ENCODE data around the gene NELL1.

Gene NELL1

GRCh38 chr11:21554284-21554683 lies 884.9 kb downstream of the NELL1 start:
- in situ Hi-C loops (cut with HindIII; ENCODE audit: low sequenced_read_pairs): no loop called here
- no peak overlapping the region for H3K4me3 ChIP-seq (ENCODE audit: low read depth, low read length)
- DNase-seq (ENCODE audit: low read depth): no peak
- no peak for TF ChIP-seq CTCF (IDR thresholded peaks at IDR 0.05; ENCODE audit: low read depth, low read length, missing control alignments)

- DNase-seq (ENCODE audit: low read depth): no peak
- TF ChIP-seq CTCF (IDR thresholded peaks at IDR 0.05; ENCODE audit: low read depth, low read length, missing control alignments): no peak
- H3K4me3 ChIP-seq (ENCODE audit: low read depth, low read length): no peak overlapping the region
- in situ Hi-C loops (cut with HindIII; ENCODE audit: low sequenced_read_pairs): no loop called here
Measured at GRCh38 chr11:21556926-21557325, 887.5 kb downstream of the NELL1 start.

DNA sequence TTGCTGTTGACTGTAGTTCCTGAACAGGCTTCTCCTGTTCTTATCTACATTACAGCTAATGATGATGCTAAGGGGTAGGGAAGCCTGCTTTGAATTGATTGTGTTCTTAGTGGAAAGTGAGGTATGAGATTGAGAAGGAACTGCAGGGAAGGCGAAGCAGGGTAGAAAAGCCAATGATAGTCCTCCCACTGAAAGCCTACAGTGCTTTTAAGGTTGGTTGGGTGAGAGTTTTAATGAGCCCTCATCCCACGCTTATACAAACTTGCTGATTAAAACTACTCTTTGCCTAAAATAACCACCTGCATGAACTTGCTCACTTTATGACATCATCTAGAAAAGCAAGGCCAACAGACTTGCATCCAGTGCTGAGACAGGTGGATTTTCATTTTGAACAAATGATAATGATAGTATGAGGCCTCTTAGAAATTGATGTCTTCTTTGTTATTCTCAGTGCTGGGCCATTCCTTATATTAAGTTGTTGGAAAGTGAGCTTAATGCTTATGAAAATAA lies 891.1 kb downstream of the NELL1 start:
- DNase-seq (ENCODE audit: low read depth): no peak
- TF ChIP-seq CTCF (IDR thresholded peaks at IDR 0.05; ENCODE audit: low read depth, low read length, missing control alignments): no peak
- in situ Hi-C loops (cut with HindIII; ENCODE audit: low sequenced_read_pairs): no loop called here
- no peak overlapping the region for H3K4me3 ChIP-seq (ENCODE audit: low read depth, low read length)

GRCh38 chr11:21561581-21561980 lies 892.2 kb downstream of the NELL1 start:
- TF ChIP-seq CTCF (IDR thresholded peaks at IDR 0.05; ENCODE audit: low read depth, low read length, missing control alignments): no peak
- in situ Hi-C loops (cut with HindIII; ENCODE audit: low sequenced_read_pairs): no loop called here
- DNase-seq (ENCODE audit: low read depth): no peak
- H3K4me3 ChIP-seq (ENCODE audit: low read depth, low read length): no peak overlapping the region

DNA sequence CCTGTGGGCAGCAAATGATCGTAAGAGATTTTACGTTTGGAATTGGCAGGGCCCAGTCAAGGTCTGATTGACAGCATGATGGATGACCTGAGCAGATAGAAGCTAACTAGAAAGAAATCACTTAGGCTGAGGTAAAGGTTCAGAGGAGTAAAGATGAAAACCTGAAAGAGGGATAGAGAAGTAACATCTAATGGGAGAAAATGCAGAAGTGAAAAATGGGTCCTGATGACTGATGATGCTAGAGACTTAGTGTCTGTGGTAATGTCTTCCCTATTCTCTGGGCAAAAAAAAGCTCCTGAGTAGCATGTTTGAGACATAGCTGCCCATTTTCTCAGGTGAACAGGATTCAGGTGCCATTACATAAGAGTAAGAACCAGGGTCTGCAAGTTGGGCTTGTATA lies 894.7 kb downstream of the NELL1 start:
- no peak for DNase-seq (ENCODE audit: low read depth)
- no peak for TF ChIP-seq CTCF (IDR thresholded peaks at IDR 0.05; ENCODE audit: low read depth, low read length, missing control alignments)
- no peak overlapping the region for H3K4me3 ChIP-seq (ENCODE audit: low read depth, low read length)
- in situ Hi-C loops (cut with HindIII; ENCODE audit: low sequenced_read_pairs): no loop called here

DNA sequence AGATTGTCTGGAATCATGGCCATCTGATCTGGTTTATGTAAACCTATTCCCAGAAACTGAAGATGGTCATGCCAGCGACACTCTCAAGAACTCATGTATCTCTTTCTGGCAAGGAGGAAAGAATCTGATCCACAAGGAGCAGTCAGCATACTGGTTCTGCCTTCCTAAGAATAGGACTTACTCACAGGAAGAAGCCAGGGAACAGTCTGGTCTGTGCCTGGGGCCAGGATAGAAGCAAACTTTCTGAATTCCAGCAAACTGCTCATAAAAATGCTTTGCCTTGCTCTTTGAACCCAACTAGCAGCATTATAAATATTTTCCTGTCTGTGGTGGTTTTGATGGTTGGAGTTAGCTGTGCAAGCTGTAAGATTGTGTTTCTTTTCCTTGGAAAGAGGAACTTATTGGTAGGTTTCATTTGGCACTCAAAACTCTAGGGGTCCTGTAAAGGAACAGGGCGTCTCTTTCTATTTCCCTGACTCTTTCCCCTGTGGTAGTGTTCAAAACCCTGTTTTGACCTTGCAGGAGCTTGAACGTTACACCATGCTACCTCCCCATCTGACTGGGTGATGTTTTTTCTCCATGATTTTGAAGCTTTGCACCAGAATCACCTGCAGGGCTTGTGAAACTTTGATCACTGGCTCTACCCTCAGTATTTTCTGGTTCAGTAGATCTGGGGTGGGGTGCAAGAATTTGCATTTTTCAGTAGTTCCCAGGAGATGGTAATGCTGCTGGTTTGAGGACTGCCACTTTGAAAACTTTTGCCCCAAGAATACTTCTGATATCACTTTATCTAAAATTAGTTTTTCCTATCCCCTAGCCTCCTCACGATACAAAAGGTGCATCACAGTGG lies 895.7 kb downstream of the NELL1 start:
- TF ChIP-seq CTCF (IDR thresholded peaks at IDR 0.05; ENCODE audit: low read depth, low read length, missing control alignments): no peak
- DNase-seq (ENCODE audit: low read depth): no peak
- H3K4me3 ChIP-seq (ENCODE audit: low read depth, low read length): no peak overlapping the region
- in situ Hi-C loops (cut with HindIII; ENCODE audit: low sequenced_read_pairs): no loop called here
